ENCODE measurements around the gene LCOR. TPM values are rescaled to one million over a fixed set of nuclear protein-coding genes. Genes with fewer than 3 reads are reported as not detected.
A peak's percentile ranks its signal among the peaks of the same experiment; 100 is the strongest.
"Not testable (repeated sequence)": the region's sequence is repeated elsewhere in the genome, so short reads cannot be mapped to it uniquely, and the experiment has no call there.

The LCOR gene
- total RNA-seq, 1 donor from 2014 or later = 49.1 TPM

DNA sequence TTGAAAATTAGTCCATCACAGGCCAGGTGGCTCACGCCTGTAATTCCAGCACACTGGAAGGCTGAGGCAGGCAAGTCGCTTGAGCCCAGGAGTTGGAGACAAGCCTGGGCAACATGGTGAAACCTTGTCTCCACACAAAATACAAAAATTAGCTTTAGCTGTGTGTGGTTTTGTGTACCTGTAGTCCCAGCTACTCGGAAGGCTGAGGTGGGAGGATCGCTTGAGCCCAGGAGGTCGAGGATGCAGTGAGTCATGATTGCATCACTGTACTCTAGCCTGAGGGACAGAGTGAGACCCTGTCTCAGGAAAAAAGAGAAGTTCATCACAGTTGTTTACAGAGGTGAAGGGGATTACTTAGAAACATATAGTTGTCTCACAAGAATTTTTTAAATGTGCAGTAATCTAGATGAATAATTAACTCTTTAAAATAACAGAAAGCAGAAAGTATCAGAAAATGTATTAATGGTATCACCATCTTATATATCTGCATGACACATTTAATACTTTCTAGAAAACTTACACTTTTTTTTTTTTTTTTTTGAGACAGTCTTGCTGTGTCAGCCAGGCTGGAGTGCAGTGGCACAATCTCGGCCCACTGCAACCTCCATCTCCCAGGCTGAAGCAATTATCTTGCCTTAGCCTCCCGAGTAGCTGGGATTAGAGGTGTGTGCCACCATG, 8.9 kb downstream of the LCOR start:
- no peak for DNase-seq

DNA sequence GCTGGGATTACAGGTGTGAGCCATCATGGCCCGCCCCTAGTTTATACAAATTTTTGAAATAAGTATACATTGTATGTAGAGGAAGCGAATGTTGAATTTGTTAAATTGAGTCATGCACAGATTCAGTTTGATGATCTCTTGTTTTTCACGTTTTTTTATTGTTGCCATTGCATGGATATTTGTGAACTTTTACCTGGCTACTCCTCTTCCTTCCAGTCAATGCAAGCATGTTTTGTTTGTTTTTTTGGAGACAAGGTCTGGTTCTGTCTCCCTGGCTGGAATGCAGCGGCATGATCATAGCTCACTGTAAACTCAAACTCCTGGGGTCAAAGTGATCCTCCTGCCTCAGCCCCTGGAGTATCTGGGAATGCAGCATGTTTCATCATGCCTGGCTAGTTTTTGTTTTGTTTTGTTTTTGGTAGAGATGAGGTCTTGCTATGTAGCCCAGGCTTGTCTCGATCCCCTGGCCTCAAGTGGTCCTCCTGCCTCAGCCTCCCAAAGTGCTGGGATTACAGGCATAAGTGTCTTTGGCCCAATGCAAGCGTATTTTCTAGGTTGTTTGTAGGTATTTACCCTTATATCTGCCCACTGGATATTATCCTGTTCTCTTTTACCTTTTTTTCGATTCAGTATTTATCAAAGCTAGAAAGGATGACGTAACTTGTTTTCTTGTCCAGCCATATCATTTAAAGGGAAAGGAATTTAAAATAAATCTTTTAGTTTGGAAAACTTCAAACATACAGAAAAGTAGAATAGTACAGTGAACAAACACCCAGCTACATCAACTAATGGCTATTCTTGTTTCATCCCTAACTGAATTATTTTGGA, 11.0 kb downstream of the LCOR start:
- no peak for DNase-seq

DNA sequence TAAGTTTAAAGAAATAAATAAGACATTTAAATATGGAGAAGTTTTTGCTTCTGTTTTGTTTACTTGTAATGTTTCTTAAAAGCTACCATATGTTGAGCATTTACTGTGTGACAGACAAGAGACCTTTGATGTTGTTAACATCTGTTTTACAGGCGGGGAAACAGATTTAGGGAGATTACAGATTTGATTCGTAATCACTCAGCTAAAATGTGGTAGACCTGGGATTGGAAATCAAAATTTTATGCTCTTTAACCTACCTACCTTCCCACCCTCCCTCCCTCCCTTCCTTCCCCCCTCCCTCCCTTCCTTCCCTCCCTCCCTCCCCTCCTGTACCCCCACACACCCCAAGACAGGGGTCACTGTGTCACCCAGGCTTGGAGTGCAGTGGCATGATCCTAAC, 11.7 kb downstream of the LCOR start:
- no peak for DNase-seq

DNA sequence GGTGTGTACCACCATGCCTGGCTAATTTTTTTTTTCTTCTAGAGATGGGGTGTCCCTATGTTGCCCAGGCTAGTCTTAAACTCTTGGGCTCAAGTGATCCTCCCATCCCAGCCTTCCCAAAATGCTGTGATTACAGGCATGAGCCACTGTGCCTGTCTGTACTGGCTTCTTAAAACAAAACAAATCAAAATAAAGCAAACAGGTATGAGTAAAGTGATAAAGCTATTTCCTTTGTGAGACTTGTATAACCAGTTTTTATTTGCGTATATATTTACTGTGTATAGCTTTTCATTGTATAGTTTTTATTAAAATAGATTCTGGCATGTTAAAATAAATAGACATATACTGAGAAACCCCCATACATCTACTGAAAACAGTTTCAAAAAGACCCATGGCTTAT, 14.3 kb downstream of the LCOR start:
- DNase-seq = no peak

DNA sequence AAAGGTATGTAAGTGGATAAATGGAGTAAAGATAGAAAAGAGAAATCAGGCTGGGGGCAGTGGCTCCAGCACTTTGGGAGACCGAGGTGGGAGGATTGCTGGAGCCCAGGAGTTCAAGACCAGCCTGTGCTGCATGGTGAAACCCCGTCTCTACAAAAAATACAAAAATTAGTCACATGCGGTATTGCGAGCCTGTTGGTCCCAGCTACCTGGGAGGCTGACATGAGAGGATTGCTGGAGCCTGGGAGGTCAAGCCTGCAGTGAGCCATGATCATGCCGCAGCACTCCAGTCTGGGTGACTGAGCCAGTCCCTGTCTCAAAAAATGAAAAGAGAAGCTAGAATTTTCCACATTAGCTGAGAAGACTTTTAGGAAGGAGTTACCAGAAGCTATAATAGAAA, 14.8 kb downstream of the LCOR start:
- no peak for DNase-seq

DNA sequence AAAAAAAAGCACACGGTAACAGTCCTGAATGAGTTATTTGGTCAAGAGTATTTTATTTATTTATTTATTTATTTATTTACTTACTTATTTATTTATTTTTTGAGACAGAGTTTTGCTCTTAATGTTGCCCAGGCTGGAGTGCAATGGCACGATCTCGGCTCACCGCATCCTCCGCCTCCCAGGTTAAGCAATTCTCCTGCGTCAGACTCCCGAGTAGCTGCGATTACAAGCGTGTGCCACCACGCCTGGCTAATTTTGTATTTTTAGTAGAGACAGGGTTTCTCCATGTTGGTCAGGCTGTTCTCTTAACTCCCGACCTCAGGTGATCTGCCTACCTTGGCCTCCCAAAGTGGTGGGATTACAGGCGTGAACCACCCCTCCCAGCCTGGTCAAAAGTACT, 15.3 kb downstream of the LCOR start:
- DNase-seq = not testable (repeated sequence)

DNA sequence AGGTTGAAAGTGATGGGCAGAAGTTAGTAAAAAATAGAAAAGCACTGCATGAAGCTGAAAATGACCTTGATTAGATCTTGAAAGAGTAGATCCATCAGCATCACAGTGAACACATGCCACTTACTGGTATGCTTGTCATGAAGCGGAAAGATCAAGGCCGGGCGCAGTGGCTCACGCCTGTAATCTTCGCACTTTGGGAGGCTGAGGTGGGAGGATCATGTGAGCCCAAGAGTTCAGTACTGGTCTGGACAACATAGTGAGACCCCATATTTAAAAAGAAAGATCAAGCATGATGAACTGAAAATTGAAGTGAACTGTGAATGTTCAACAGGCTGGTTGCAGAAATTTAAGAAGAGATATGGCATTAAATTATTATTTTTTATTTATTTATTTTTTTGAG, 18.0 kb downstream of the LCOR start:
- no peak for DNase-seq

DNA sequence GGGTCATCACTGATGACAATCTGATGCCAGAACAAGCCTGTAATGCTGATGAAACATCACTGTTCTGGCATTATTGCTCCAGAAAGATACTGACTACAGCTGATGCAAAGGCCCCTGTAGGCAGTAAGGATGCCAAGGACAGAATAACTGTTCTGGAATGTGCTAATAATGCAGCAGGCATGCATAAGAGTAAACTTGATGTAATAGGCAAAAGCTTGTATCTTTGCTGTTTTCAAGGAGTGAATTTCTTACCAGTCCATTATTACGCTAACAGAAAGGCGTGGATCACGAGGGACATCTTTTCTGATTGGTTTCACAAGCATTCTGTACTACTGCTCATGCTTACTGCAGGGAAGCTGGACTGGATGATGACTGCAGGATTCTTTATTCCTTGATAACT, 18.7 kb downstream of the LCOR start:
- no peak for DNase-seq

DNA sequence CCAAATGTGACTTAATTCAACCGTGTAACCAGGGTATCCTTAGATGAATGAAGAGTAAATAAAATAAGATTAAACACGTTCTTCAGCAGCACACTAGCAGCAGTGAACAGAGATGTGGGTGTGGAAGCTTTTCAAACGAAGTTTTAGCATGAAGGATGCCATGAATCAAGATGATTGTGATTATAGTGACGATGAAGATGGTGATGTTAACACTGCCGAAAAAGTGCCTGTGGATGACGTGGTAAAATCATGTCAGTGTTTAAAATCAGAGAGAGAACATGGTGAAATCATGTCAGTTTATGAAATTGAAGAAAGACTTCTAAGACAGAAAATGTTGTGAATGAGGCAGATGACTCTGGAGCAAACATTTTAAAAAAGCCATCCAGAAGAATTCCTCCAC, 19.2 kb downstream of the LCOR start:
- DNase-seq = no peak

DNA sequence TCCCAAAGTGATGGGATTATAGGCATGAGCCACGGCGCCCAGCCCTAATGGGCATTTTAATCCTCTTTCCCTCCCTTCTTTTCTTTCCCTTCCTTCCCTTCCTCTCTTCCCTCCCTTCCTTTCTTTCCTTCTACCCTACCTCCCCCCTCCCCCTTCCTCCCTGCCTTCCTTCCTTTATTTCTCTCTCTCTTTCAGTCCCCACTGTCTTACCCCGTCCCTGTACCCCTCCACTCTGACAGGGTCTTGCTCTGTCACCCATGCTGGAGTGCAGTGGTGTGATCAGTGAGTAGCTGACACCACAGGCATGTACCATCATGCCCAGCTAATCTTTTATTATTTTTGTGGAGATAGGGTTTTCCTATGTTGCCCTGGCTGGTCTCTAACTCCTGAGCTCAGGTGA, 24.2 kb downstream of the LCOR start:
- no peak for DNase-seq

DNA sequence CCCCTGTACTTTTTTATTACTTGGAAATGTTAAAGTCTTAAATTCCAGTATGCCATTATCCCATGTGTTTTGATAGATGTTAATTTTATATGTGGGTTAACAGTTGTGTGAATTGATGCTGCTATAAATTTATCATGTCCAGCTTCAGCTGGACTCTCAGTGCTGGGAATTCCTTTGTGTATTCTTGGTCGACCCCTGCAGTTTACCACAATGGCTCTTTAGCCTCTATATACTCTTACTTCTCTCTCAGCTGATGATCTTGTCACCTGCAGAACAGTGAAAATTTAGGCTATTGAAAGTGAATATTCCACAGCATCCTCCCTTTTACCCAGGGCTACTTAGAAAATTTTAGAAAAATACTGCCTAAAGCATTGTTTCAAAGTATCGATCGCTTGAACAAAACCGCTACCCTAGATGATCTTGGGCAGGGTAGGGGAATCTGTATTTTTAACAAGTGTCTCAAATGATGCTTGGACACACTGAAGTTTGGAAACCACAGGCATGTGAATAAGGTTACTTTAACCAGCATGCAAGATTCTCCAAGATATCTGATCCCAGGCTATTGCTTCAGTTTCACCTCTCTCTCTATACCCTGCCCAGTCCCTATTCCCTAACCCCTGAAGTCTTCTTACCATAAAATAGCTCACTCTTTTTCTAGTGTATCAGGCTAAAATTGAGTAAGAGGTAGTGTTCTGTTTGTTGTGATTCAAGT, 25.4 kb downstream of the LCOR start:
- DNase-seq = no peak

DNA sequence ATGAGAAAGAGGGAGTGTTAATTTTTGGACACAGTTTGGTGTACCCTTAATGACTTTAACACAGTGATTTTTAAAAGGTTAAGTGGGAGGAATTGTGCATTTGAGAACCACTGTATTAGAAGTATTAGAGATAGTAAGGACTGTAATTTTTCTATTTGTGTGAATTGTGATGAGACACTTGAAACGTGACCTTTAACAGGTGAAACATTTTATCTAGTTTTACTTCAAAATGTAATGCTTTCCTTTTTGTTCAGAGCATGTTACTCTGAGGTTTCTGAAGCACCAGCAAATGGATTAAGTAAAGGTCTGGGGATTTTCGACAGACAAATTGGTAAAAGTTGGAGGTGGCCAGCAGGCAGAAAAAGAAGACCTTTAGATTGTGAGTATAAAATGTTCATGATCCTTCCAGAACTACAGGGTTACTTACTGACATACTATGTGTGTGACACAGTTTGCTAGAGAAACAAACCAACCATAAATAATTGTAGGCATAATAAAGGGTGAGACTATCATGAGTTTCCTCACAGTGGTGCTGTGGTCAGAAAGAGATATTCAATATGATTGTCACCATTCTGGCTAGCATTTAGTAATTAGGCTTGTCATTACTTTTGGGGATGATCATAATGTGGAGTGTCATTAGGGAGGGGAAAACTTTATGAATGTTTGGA, 26.1 kb downstream of the LCOR start:
- DNase-seq = no peak

DNA sequence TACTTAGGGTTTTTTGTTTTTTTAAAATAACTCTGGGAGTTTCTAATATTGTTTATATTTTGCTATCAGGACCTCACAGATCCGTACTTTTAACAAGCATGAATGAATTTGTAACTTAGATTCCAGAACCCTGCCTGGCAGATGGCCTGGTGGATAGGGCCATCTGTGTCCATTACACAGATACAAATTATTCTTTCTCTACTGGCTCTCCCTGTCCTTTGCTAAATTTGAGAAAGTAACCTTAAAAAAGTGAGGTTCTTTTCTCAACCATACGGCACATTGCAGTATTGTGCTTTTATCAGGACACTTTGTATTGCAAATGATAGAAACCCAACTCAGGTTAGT, 26.6 kb downstream of the LCOR start:
- no peak for DNase-seq

DNA sequence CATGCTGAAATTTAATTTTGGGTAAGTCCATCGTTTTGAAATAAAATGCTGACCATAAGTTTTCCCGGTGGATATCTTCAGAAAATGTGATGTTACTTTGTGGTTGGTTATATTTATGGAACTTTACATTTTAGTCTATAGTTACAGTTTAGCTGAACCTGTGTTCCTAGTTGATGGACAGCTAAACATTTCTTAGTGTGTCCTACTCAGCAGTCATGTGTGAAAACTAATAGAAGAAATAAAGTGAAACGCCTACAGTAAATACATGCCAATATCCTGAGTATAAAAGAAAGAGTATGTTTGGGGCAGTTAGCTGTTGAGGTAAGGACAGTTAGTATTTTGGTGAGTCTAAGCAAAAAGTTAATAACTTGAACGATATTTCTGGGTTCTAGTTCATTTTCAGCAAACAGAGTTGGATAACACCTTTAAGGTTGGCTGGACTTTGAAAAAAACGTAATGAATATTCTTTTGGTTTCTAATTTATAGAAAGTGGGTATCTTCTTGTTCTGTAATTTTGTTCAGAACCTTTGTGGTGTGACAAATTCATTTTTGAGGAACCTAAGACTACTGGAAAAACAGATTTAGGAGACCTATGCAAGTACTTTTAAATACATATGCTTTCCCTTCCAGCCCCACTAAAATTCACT, 28.7 kb downstream of the LCOR start:
- DNase-seq = no peak

DNA sequence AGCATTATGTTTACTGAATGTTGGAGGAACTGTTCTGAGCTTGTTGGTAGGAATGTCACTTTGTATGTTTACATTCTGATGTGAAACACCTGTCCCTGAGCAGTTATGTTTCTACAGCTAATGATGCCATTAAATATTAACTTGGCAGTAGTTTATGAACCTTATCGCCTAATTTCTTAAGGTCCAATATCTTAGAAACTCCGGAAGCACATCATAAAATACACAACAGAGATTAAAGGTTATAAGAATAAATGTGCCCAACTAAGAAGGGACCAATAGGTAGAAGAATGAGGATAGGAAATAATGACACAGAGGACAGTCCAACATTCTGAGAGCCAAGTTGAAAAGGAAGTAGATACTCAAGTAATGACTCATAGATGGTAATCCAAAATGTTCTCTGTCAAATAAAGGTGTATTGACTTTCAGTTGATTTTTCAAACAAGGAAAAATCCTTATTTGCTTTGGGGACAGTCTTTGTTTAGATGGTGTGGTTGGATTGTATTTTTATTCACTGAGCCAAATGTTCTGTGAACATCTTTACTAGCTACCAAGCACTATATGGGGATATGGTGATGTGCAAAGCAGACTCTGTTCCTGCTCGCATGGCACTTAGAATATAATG, 31.9 kb downstream of the LCOR start:
- DNase-seq = peak; percentile 22

DNA sequence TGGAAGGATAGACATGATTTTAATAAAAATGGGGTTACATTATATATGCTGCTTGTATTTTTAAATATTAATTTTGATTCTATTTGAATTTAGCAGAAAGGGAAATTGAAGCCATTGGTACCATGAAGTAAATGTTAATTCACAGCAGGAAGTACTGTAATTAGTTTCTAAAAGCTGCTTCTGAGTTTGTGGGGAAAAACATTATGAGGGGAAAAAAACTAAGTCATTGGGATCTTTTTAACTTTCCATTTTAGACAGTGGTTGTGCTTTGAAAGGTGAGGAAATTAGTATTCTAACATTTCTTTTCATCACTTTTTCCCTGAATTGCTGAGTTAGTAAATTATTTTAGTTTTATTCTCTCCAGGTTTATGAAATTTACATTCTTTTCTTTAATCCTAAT, 41.0 kb downstream of the LCOR start:
- DNase-seq = no peak

DNA sequence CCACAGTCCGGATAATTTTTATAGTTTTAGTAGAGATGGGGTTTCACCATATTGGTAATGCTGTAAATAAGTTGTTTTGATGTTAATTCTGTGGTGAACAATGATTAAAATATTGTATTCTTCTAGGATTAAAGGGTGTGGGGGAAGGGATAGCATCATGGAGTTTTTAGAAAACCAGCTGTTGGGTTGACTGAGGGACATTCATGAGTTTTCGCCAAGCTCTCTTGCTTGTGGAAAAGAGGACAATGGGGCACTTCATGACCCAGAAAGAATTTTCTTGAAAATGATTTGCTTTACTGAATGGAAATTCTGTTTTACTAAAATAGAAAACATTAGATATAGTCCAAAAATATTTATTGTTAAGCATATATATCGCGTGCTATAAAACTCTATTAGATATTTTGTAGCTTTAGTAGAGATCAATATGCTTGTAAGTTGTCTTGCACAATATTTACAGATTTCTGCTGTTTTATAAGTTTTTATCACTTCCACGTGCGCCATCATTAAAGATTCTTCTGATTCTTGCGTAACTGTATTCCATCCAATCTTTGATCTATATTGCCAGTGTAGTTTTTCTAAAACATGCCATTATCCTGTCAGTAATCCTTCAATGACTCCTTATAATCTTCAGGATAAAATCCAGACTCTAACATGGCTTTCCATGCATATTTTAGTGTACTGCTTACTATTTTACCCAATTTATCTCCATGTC, 41.8 kb downstream of the LCOR start:
- peak; percentile 27 for DNase-seq

DNA sequence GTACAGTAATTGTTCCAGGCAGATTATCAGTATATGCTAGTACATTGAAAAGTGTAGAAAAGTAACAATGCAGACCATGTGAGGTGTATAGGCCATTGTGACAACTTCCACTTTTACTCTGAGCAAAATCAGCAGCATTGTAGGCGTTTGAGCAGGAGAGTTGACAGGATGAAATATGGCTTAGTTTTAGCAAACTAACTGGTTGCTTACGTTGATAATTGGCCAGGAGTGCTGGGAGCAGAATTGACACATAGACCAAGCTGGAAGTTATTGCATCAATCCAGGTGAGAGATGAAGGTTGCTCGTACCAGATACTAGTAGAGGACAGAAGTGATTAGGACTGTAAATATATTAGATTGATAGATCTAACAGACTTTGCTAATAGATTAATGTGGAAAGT, 46.0 kb downstream of the LCOR start:
- DNase-seq = no peak

DNA sequence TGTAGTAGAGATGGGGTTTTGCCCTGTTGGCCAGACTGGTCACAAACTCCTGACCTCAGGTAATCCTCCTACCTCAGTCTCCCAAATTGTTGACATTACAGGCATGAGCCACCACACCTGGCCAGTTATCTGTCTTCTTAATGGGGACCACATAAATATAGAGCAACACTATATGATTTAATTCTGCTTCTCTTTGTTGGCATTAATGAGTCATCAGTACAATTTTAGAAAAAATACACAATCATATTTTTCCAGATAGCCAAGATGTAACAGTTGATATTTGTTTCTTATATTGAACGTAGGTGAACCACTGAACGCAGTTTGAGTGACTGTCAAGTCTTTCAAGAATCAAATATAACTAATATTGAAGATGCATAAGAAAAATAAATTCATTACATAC, 48.5 kb downstream of the LCOR start:
- DNase-seq = no peak

DNA sequence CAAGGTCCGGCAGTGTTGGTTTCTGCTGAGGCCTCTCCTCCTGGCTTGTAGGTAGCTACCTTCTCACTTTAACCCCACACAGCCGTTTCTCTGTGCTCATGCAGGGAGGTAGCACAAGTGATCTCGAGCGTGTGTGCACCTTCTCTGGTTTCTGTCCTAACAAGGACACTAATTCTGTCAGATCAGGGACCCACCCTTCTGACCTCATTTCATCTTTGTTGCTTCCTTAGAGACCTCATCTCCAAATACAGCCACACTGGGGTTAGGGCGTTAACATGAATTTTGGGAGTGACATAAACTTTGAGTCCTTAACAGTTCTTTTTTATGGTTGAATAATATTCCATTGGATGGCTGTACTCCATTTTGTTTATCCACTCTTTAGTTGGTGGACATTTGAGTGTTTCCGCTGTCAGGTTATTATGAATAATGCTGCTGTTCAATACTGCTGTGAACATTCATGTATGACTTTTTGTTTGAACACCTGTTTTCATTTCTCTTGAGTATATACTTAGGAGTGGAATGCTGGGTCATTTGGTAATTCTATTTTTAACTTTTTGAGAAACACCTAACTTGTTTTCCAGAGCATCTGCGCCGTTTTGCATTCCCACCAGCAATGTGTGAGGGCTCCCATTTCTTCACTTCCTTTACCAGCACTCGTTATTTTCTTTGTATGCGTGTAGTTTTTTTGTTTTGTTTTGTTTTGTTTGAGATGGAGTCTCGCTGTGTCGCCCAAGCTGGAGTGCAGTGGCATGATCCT, 57.5 kb downstream of the LCOR start:
- no peak for DNase-seq

DNA sequence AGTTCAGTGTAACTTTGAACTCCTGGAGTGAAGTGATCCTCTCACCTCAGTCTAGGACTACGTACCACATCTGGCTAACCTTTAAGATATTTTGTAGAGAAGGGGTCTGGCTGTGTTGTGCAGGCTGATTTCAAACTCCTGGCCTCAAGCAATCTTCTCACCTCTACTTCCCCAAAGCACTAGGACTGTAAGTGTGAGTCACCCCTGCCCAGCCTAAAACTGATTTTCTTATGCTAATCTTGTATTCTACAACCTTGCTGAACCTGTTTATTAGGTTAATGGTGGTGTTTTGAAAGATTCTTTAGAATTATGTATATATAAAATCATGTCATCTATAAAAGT, 58.0 kb downstream of the LCOR start:
- DNase-seq = no peak
